GM18873 (cell line): ENCODE data around the gene EPHB1.
"Not testable (repeated sequence)": the region's sequence is repeated elsewhere in the genome, so short reads cannot be mapped to it uniquely, and the experiment has no call there.

Experiments used
- ATAC-seq: cut with Tn5 transposase; IDR thresholded peaks from one replicate; pipeline ENCODE4 v1.9.1; 2021; ENCODE audit warnings: mild to moderate bottlenecking, moderate library complexity, moderate number of reproducible peaks; ENCODE audit not compliant: unreplicated experiment, low FRiP score

EPHB1 gene

DNA sequence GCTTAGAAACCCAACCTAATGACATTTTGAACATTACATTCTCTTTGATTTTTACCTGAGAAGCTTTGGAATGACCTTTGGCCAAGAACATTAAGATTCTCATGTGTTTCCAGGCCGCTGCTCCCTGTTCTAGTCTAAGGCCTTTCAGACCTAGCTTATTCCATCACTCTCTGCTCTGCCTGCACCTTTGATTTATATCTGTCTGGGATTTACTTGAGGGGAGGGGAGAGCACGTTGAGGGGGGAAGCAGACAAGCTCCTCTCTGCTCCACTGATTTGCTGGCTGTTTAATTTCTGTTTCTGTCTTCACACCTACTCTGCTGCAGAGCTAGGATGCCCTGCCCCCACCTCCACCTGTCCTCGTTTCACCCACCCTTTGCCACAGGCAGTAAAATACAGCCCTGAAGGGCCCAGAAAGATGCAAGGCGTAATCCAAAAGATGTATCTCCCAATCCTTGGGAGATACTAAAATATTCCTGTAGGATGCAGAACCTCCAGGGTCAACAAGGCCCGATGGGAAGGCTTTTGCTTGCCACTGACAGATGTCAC, 429.8 kb downstream of the EPHB1 start:
- no peak for ATAC-seq

DNA sequence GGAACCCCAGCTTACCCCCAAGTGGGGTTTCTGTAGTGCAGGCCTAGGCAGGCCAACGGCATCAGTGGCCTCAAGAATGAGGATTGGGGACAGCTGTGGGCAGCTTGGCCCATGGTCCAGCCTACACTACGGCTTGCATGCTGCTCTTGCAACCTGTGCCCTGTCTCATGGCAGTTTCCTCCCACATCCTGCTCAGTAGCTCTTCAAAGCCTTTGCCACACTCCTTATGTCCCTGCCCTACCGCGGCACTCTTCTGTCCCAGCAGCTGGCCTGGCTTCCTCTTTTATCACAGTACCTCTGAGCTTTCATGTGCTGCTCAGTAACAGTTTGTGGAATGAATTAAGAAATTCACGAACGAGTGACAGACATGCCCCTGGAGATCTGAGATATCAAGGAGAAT, 431.0 kb downstream of the EPHB1 start:
- ATAC-seq = no peak

DNA sequence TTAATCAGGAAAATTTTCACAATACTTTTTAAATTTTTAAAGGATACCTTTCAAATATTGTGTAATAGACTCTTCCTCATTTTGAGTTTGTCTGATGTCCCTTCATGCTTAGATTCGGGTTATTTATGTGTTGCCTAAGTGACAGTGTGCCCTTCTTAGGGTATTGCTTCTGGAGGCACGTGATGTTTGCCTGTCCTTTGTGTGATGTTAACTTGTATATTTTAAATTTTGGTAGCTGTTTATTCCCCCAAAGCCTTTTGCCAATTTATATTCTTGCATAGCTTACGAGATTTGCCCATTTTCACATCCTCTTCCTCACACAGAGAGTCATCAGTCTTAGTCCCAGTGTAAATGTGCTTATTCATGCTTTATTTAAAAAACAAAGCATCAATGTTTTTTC, 433.1 kb downstream of the EPHB1 start:
- ATAC-seq = no peak

- no peak for ATAC-seq
Measured at GRCh38 chr3:135229018-135229495, 434.0 kb downstream of the EPHB1 start.

DNA sequence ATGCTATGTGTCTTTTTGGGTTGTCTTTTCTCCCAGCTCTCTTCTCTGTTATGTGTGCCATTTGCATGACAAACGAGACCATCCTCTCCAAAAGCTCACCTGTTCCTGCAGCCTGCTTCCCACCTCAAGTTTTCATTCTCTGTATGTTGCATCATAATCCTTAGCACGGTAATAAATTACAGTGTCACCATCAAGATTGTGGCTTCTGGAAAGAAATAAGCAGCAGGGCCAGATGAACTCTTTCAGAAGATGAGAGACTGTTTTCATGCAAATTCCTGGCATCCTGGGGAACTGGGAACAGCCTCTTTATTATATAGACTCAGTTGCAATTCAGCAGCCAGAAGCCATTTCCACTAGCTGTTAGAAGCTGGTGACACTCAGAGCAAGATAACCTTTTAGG, 436.7 kb downstream of the EPHB1 start:
- no peak for ATAC-seq

DNA sequence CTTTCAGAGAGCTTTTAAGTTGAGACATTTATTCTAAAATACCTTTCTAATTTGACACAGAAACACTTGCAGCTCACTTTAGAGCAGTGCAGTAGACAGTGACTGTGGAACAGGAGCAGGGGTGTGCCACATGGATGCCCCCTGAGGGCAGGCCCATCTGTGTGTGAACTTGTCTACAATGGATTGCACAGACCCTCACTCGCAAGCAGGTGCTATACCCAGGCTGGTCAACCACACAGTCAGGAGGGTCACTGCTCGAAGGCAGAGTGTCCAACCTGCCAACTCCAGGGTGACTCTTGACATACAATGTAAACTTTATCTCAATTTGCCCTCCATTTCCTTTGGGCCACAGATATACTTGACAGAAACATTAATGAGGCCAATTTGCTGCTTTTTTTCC, 437.2 kb downstream of the EPHB1 start:
- no peak for ATAC-seq

- not testable (repeated sequence) for ATAC-seq
Measured at GRCh38 chr3:135233476-135233875, 438.4 kb downstream of the EPHB1 start.

- ATAC-seq = no peak
Measured at GRCh38 chr3:135235541-135235940, 440.5 kb downstream of the EPHB1 start.

GRCh38 chr3:135237371-135238143, 442.5 kb downstream of the EPHB1 start:
- no peak for ATAC-seq

DNA sequence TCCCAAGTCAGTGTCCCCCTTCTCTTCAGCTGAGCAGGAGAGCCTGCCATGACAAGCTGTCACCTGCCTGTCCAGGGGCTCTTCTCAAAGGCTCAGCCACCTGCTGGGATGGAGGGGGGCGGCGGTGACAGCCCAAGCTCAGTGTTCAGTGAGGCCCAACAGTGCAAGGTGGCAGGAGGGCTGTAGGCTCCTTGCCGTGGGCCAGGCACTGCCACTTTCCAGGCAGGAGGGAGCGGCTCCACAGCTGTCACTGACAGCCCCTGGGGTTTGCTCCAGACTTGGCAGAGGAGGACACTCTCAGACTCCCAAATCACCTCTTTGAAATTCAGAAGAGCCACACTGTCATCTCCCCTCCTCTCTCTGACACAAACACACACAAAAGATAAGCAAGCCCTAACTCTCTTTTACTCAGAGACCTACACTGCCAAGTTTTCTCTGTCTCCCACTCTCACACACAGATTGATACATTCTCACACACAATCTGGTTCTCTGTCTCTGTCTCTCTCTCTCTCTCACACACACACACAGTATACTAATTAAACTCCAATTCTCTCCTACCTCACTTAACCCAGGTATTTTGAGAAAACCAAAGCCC, 443.3 kb downstream of the EPHB1 start:
- ATAC-seq = no peak

DNA sequence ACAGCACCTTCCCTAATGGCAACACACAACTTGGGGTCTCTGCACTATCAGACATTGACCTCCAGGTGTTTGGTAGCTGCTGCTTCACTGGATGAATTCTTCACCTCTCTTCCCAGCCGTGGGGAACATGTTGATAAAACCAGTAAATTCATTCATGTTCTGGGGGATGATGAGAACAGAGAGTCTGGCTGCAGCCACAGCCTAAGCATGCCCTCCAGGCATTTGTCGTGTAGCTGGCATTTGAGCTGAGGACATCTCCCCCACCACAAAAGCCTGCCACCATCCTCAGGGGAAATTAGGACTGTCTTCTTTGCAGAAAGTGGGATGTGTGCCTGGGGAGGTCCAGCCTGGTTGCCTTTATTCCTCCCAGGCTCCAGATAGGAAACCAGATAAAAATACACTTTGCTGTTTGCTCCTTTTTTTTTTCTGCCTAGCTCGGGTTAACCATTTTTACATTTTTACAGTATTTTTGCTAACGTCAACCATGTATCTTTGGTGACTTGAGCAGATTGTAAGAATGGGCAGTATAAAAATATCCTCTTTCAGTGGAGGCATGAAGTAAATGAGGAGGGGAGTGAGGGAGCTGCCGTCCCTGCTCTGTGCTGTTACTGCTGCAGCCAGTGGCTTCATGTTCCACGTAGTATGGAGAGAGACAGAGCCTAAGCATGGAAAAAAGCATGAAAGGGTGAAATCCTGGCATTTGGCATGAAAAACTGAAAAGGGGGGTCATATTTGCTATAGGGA, 444.0 kb downstream of the EPHB1 start:
- ATAC-seq = no peak

DNA sequence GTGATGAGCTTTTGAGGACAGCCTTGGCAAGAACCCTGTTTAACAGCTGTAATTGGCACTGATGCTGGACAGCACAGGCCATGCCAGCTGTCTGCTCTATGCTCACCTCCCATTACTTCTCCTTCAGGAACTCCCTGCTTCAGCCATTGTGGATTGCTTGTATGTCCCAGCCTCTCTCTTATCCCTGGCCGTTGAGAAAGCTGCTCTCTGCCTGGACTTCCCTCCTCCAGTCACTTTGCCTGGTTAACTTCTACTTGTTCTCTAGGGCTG, 444.5 kb downstream of the EPHB1 start:
- no peak for ATAC-seq

GRCh38 chr3:135240426-135240825, 445.4 kb downstream of the EPHB1 start:
- ATAC-seq = no peak

- ATAC-seq = no peak
Measured at GRCh38 chr3:135242285-135242684, 447.2 kb downstream of the EPHB1 start.

DNA sequence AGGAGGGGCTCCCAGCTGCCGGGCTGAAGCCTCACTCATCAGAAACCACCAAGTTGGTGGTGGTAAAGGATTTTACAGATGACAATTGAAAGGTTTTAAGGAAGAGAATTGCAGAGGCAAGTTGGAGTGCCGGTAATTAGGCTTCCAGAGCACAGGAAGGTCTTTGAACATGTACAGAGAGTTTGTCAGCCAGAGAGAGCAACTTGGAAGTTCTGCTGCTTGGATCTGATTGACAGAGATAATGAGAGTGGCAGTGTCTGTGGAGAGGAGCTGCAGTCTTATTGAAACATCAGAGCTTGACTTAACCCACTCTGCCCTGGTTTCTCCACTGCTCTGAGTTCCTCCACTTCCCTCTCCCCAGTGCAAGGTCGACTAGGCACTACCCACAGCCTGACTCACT, 448.6 kb downstream of the EPHB1 start:
- ATAC-seq = no peak

GRCh38 chr3:135246027-135246426, 451.0 kb downstream of the EPHB1 start:
- no peak for ATAC-seq

GRCh38 chr3:135248213-135248612, 453.2 kb downstream of the EPHB1 start:
- ATAC-seq = no peak

DNA sequence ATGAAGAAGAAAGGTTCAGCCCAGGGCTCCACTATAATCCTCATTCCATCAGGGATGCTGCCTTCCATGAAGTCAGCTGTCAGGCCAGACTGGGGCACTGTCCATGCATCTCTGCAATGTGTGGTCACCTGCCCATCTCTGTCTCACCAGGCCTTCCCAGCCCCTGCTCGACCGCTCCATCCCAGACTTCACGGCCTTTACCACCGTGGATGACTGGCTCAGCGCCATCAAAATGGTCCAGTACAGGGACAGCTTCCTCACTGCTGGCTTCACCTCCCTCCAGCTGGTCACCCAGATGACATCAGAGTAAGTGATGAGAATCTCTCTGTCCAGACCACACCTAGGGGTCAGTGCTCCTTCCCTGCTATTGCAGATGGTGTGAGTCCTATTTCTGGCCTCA, 454.1 kb downstream of the EPHB1 start:
- ATAC-seq = no peak

DNA sequence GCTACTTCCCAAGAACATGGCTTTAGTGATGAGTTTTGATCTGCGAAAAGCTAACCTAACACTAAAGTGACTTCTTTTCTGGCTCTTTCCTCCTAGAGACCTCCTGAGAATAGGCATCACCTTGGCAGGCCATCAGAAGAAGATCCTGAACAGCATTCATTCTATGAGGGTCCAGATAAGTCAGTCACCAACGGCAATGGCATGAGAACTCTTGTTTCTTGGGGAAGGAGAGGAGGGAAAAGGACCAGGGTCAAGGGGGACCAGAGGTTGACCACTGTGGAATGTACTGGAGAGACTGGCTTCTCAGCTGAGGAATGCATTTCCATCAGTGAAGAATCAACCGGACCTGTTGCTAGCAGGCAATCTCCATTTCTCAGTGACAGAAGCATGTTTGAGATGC, 463.9 kb downstream of the EPHB1 start:
- ATAC-seq = no peak

- no peak for ATAC-seq
Measured at GRCh38 chr3:135260025-135260424, 465.0 kb downstream of the EPHB1 start.

- no peak for ATAC-seq
Measured at GRCh38 chr3:135261214-135261775, 466.2 kb downstream of the EPHB1 start.
